H1 (cell line): ENCODE data around the gene SIM2. TPM values are rescaled to one million over a fixed set of nuclear protein-coding genes. Genes with fewer than 3 reads are reported as not detected.

Experiments
- CTCF ChIA-PET: fragments of 300-600 bp; sonication (Branson Sonifier 250); formaldehyde crosslinking; loops from one replicate; lab custom pipeline; 2021; ENCODE audit not compliant: partially characterized antibody; lab: Charles Lee
- POLR2A ChIA-PET: fragments of 300-600 bp; sonication (Branson Sonifier 250); formaldehyde crosslinking; loops from one replicate; lab custom pipeline; 2021; ENCODE audit warnings: inconsistent platforms; ENCODE audit not compliant: partially characterized antibody; lab: Charles Lee
- DNase-seq, 2 experiments: peaks; one replicate each; pipeline versions ENCODE4 v3.0.0 to v3.0.0-alpha.2; 2010 to 2022; ENCODE audit warnings: low spot score in 2 of 2, low read depth in 1 of 2, mixed read lengths in 1 of 2
- FAIRE-seq: peaks from 2 replicates; lab custom pipeline; 2011; peaks lifted over from hg19 to GRCh38; lab: Jason Lieb, UNC
- H2AFZ ChIP-seq: 2 replicates; pipeline ENCODE4 v1.8.1; 2012; ENCODE audit warnings: low read length, inconsistent platforms
- H2AK5ac ChIP-seq: 2 replicates; pipeline ENCODE4 v1.6.1; 2013; ENCODE audit warnings: low read depth, low read length
- H2BK120ac ChIP-seq: replicated peaks from 2 replicates; pipeline ENCODE3; 2013; ENCODE audit warnings: low read depth, low read length, inconsistent platforms
- H2BK12ac ChIP-seq: 2 replicates; pipeline ENCODE4 v1.6.1; 2013; ENCODE audit warnings: low read depth, low read length
- H2BK15ac ChIP-seq: 2 replicates; pipeline ENCODE4 v1.6.1; 2013; ENCODE audit warnings: low read length
- H2BK20ac ChIP-seq: 2 replicates; pipeline ENCODE4 v1.6.1; 2013; ENCODE audit warnings: low read length
- H2BK5ac ChIP-seq: 2 replicates; pipeline ENCODE4 v1.6.1; 2013; ENCODE audit warnings: low read depth, low read length
- H3K14ac ChIP-seq: 2 replicates; pipeline ENCODE4 v1.6.1; 2013; ENCODE audit warnings: inconsistent platforms; ENCODE audit not compliant: insufficient read length
- H3K18ac ChIP-seq: 2 replicates; pipeline ENCODE4 v1.6.1; 2013; ENCODE audit warnings: low read length; ENCODE audit errors: extremely low read depth
- H3K23ac ChIP-seq: 2 replicates; pipeline ENCODE4 v1.6.1; 2013; ENCODE audit warnings: inconsistent platforms; ENCODE audit not compliant: insufficient read length
- H3K23me2 ChIP-seq: 2 replicates; pipeline ENCODE4 v1.6.1; 2013; ENCODE audit warnings: low read depth, low read length
- H3K27ac ChIP-seq: 2 replicates; pipeline ENCODE4 v1.6.1; 2011; ENCODE audit warnings: low read depth, low read length, inconsistent platforms
- H3K27me3 ChIP-seq, 4 experiments: replicated peaks in 1 of 4; 1 replicate in 1 of 4; 2 replicates in 3 of 4; pipeline versions ENCODE4 v1.6.1 to v1.8.1; 2011 to 2013; ENCODE audit warnings: low read length in 3 of 4, mild to moderate bottlenecking in 3 of 4, inconsistent platforms in 2 of 4, mixed read lengths in 2 of 4, moderate library complexity in 1 of 4; ENCODE audit not compliant: control insufficient read depth in 3 of 4, insufficient read depth in 3 of 4; ENCODE audit errors: extremely low read depth in 1 of 4
- H3K36me3 ChIP-seq, 4 experiments: 2 replicates each; pipeline versions ENCODE4 v1.6.1 to v1.8.1; 2011 to 2013; ENCODE audit warnings: mild to moderate bottlenecking in 4 of 4, low read length in 3 of 4, moderate library complexity in 2 of 4, control low read depth in 1 of 4, inconsistent platforms in 1 of 4; ENCODE audit not compliant: insufficient read depth in 4 of 4, control insufficient read depth in 2 of 4
- H3K4ac ChIP-seq: replicated peaks from 2 replicates; pipeline ENCODE3; 2013; ENCODE audit warnings: low read length, low read depth, mixed read lengths, inconsistent platforms; ENCODE audit not compliant: insufficient read length
- H3K4me1 ChIP-seq, 4 experiments: replicated peaks in 1 of 4; 1 replicate in 1 of 4; 2 replicates in 3 of 4; pipeline versions ENCODE4 v1.6.1 to v1.8.1; 2011 to 2013; ENCODE audit warnings: low read length in 3 of 4, inconsistent platforms in 2 of 4, mixed read lengths in 1 of 4; ENCODE audit not compliant: insufficient read depth in 4 of 4, control insufficient read depth in 3 of 4
- H3K4me2 ChIP-seq, 2 experiments: 2 replicates each; pipeline versions ENCODE4 v1.6.1 to v1.8.1; 2011 to 2013; ENCODE audit warnings: low read depth in 2 of 2, low read length in 2 of 2, control low read depth in 1 of 2, inconsistent platforms in 1 of 2, mild to moderate bottlenecking in 1 of 2; ENCODE audit not compliant: insufficient read depth in 1 of 2
- H3K4me3 ChIP-seq, 4 experiments: fragments of 200-600, 300-600 bp in 1 of 4; sonication (generic), shearing (Covaris generic), sonication (Bioruptor Twin) in 1 of 4; 2 replicates each; pipeline versions ENCODE4 v1.5.1 to v1.8.1; 2011 to 2016; ENCODE audit warnings: low read length in 4 of 4, low read depth in 3 of 4, control low read depth in 2 of 4, inconsistent platforms in 2 of 4, mild to moderate bottlenecking in 2 of 4, mixed read lengths in 1 of 4, moderate library complexity in 1 of 4; ENCODE audit not compliant: insufficient read depth in 2 of 4; ENCODE audit errors: extremely low read depth in 1 of 4
- H3K56ac ChIP-seq: replicated peaks from 2 replicates; pipeline ENCODE3; 2013; ENCODE audit warnings: low read depth, mild to moderate bottlenecking, mixed read lengths, low read length, inconsistent platforms; ENCODE audit not compliant: insufficient read length
- H3K79me1 ChIP-seq: 2 replicates; pipeline ENCODE4 v1.6.1; 2013; ENCODE audit warnings: low read depth, low read length, control low read depth
- H3K79me2 ChIP-seq, 2 experiments: 2 replicates each; pipeline versions ENCODE4 v1.6.1 to v1.8.1; 2012 to 2013; ENCODE audit warnings: low read length in 2 of 2, mild to moderate bottlenecking in 2 of 2, inconsistent platforms in 1 of 2; ENCODE audit not compliant: insufficient read depth in 2 of 2, control insufficient read depth in 1 of 2
- H3K9ac ChIP-seq, 4 experiments: replicated peaks in 1 of 4; 1 replicate in 1 of 4; 2 replicates in 3 of 4; pipeline versions ENCODE4 v1.6.1 to v1.8.1; 2011 to 2013; ENCODE audit warnings: low read depth in 3 of 4, low read length in 3 of 4, control low read depth in 2 of 4, mild to moderate bottlenecking in 2 of 4, moderate library complexity in 2 of 4, inconsistent platforms in 1 of 4; ENCODE audit errors: extremely low read depth in 1 of 4
- H3K9me3 ChIP-seq, 2 experiments: 2 replicates each; pipeline versions ENCODE4 v1.6.1 to v1.8.1; 2012 to 2013; ENCODE audit warnings: mild to moderate bottlenecking in 2 of 2, moderate library complexity in 2 of 2, control low read depth in 1 of 2, inconsistent platforms in 1 of 2, low read depth in 1 of 2, low read length in 1 of 2, mixed read lengths in 1 of 2; ENCODE audit not compliant: insufficient read depth in 2 of 2
- H4K20me1 ChIP-seq, 2 experiments: replicated peaks in 1 of 2; 2 replicates each; pipeline versions ENCODE3 to v1.8.1; 2011 to 2013; ENCODE audit warnings: inconsistent platforms in 2 of 2, low read length in 2 of 2, mild to moderate bottlenecking in 1 of 2; ENCODE audit not compliant: insufficient read depth in 2 of 2, control insufficient read depth in 1 of 2
- H4K5ac ChIP-seq: 2 replicates; pipeline ENCODE4 v1.6.1; 2013; ENCODE audit warnings: low read length, low read depth, mixed read lengths, inconsistent platforms; ENCODE audit not compliant: insufficient read length
- H4K8ac ChIP-seq: 2 replicates; pipeline ENCODE4 v1.8.0; 2013; ENCODE audit warnings: mild to moderate bottlenecking, moderate library complexity, low read length, inconsistent platforms; ENCODE audit not compliant: insufficient read depth; ENCODE audit errors: extremely low read depth
- H4K91ac ChIP-seq: replicated peaks from 2 replicates; pipeline ENCODE3; 2013; ENCODE audit warnings: low read length, mixed read lengths, inconsistent platforms; ENCODE audit not compliant: insufficient read length
- ASH2L ChIP-seq: fragments of 200-600, 300-600 bp; sonication (generic); IDR thresholded peaks from one replicate; pipeline ENCODE4 v1.7.1; 2017; ENCODE audit warnings: low read length
- ATF3 ChIP-seq: IDR thresholded peaks from 2 replicates; pipeline ENCODE4 v1.6.1; 2011; ENCODE audit warnings: low read depth, mild to moderate bottlenecking, low read length; ENCODE audit not compliant: insufficient read depth
- CHD2 ChIP-seq: IDR thresholded peaks from 2 replicates; pipeline ENCODE4 v1.6.1; 2012; ENCODE audit warnings: low read length, improper control_type of control experiment
- EZH2 ChIP-seq: fragments of 200-600 bp; sonication (generic); IDR thresholded peaks from 2 replicates; pipeline ENCODE4 v1.7.1; 2012; ENCODE audit warnings: low read depth, mild to moderate bottlenecking, moderate library complexity, low read length, inconsistent platforms; ENCODE audit not compliant: severe bottlenecking
- FOSL1 ChIP-seq: IDR thresholded peaks from 2 replicates; pipeline ENCODE4 v1.6.1; 2011; ENCODE audit warnings: mild to moderate bottlenecking, low read depth, low read length, moderate library complexity; ENCODE audit not compliant: insufficient read depth
- GABPA ChIP-seq: IDR thresholded peaks from 2 replicates; pipeline ENCODE4 v1.6.1; 2011; ENCODE audit warnings: mild to moderate bottlenecking, low read length, moderate library complexity, borderline replicate concordance; ENCODE audit not compliant: insufficient read depth
- HDAC2 ChIP-seq, 2 experiments: fragments of 300-600 bp in 1 of 2; sonication (generic) in 1 of 2; IDR thresholded peaks; 2 replicates each; pipeline ENCODE4 v1.6.1; 2011 to 2012; ENCODE audit warnings: low read depth in 2 of 2, low read length in 2 of 2, mild to moderate bottlenecking in 2 of 2, moderate library complexity in 2 of 2, borderline replicate concordance in 1 of 2, inconsistent platforms in 1 of 2
- KDM1A ChIP-seq: fragments of 200-600, 300-600 bp; sonication (generic); IDR thresholded peaks from 2 replicates; pipeline ENCODE4 v1.7.1; 2016; ENCODE audit warnings: mild to moderate bottlenecking, low read length, borderline replicate concordance
- POLR2A ChIP-seq, 2 experiments: IDR thresholded peaks; 1 replicate in 1 of 2; 2 replicates in 1 of 2; pipeline ENCODE4 v1.6.1; 2011; ENCODE audit warnings: low read depth in 2 of 2, low read length in 2 of 2, mild to moderate bottlenecking in 2 of 2; ENCODE audit errors: control extremely low read depth in 1 of 2
- POU5F1 ChIP-seq: IDR thresholded peaks from 2 replicates; pipeline ENCODE4 v1.6.1; 2011; ENCODE audit warnings: low read depth, mild to moderate bottlenecking, low read length, moderate library complexity
- RBBP5 ChIP-seq: IDR thresholded peaks from 2 replicates; pipeline ENCODE4 v1.7.1; 2012; ENCODE audit warnings: low read depth, mild to moderate bottlenecking, inconsistent platforms, low read length, moderate library complexity, borderline replicate concordance
- TBP ChIP-seq: IDR thresholded peaks from 2 replicates; pipeline ENCODE4 v1.6.1; 2011; ENCODE audit warnings: low read depth, low read length, improper control_type of control experiment
- USF2 ChIP-seq: IDR thresholded peaks from 2 replicates; pipeline ENCODE4 v1.6.1; 2011; ENCODE audit warnings: low read length, improper control_type of control experiment
- WGBS, 2 experiments: shearing (Covaris generic) in 1 of 2; methylation state at CpG; one replicate each; pipeline versions ENCODE4 v1.1.6 to v1.1.7; 2013 to 2015; ENCODE audit warnings: low lambda C conversion rate in 2 of 2, mixed read lengths in 2 of 2, inconsistent platforms in 1 of 2, low coverage in 1 of 2, missing lambda C conversion rate in 1 of 2; ENCODE audit not compliant: insufficient replicate concordance in 2 of 2, insufficient coverage in 1 of 2, insufficient read length in 1 of 2; ENCODE audit errors: extremely low coverage in 1 of 2, missing lambda C conversion rate in 1 of 2; 5-methylcytosine and 5-hydroxymethylcytosine counted together
- polyA plus RNA-seq, 7 experiments: library from polyadenylated mRNA; depleted of rRNA in 3 of 7; stranded (reverse) in 5 of 7; unstranded in 2 of 7; fragments of >200 nt in 5 of 7; fragments of 200-250 nt in 2 of 7; gene quantifications; 1 replicate in 5 of 7; 2 replicates in 1 of 7; 4 replicates in 1 of 7; pipeline versions ENCODE4 v1.2.1 to v1.2.3, GENCODE V29; 2011 to 2013; ENCODE audit warnings: missing spikeins in 2 of 7, mixed read lengths in 2 of 7
- total RNA-seq: library from RNA; stranded (reverse); fragmentation: NEBNext Ultra II Directional; extraction: Animal tissue kit (Norgen Biotek cat#: 25700); gene quantifications from 2 replicates; pipeline ENCODE4 v1.2.1, GENCODE V29; 2021

The SIM2 gene
- total and polyA plus RNA-seq, 2 of the 8 experiments (the other 6 are each of a cell fraction or from before 2014, with no cell fraction given): 0.05 to 0.26 TPM

- Histone ChIP-seq H4K20me1 (no peaks in the 10 kb centered on the region), H3K23ac (no peak overlapping the region), H4K8ac (no peak overlapping the region), H3K56ac (no peak overlapping the region), H3K36me3 (no peaks in the 10 kb centered on the region), H3K9me3 (no peaks in the 10 kb centered on the region), H3K4me3 (no peak overlapping the region), H2AK5ac (no peak overlapping the region), H2AFZ (no peak overlapping the region), H3K18ac (no peak overlapping the region), H4K91ac (no peak overlapping the region), H3K9ac (no peak overlapping the region), H2BK20ac (no peak overlapping the region), H3K4me2 (no peak overlapping the region), H2BK5ac (no peak overlapping the region), H3K79me1 (no peaks in the 10 kb centered on the region), H3K4me1 (no peaks in the 10 kb centered on the region; a peak in 2 of 7 replicates), H2BK120ac (no peak overlapping the region), H3K23me2 (no peaks in the 10 kb centered on the region), H3K4ac (no peak overlapping the region), H2BK15ac (no peak overlapping the region), H3K27ac (no peak overlapping the region), H3K14ac (no peak overlapping the region), H4K5ac (no peak overlapping the region), H3K79me2 (no peaks in the 10 kb centered on the region), H3K27me3 (no peaks in the 10 kb centered on the region), H2BK12ac (no peak overlapping the region)
- WGBS, 2 experiments: 92% methylated on average over 14 of the region's 14 CpGs; no CpG with 5 or more reads in 1 of the 2 experiments
- POLR2A ChIA-PET: no interaction called here
- DNase-seq (no peak), FAIRE-seq (no peak)
- CTCF ChIA-PET: interaction anchor here (1.1 to 2.3 kb wide), 3 partner anchors 11 to 122 kb away, joined by 3 to 6 read pairs (median 4); no protein-coding TSS in a partner anchor
- no peak for TF ChIP-seq GABPA
- TF ChIP-seq ATF3: no peak
- TF ChIP-seq ASH2L: no peak
- TF ChIP-seq EZH2: no peak
- no peak for TF ChIP-seq FOSL1
- TF ChIP-seq KDM1A: no peak
- TF ChIP-seq HDAC2 (IDR thresholded peaks at IDR 0.05; ENCODE audit: borderline replicate concordance in 1 of 2, low read depth in 2 of 2, low read length in 2 of 2): no peak
- no peak for TF ChIP-seq POU5F1
- no peak for TF ChIP-seq USF2
- no peak for TF ChIP-seq POLR2A (IDR thresholded peaks at IDR 0.05; ENCODE audit: control extremely low read depth in 1 of 2, low read depth in 2 of 2, low read length in 2 of 2)
- TF ChIP-seq CHD2: no peak
- no peak for TF ChIP-seq TBP
- TF ChIP-seq RBBP5: no peak
Measured at GRCh38 chr21:36732217-36732616, 33.3 kb downstream of the SIM2 start.
